HepG2 (cell line): Measurements from ENCODE around the gene AJUBA. TPM values are rescaled to one million over a fixed set of nuclear protein-coding genes. Genes with fewer than 3 reads are reported as not detected.

Source experiments
- ATF6 ChIP-seq: sonication (generic); formaldehyde crosslinking; conservative IDR thresholded peaks from 2 replicates; pipeline ENCODE4 v1.4.0; 2020; ENCODE audit warnings: missing genetic modification reagents
- FOXO1 ChIP-seq: sonication (generic); formaldehyde crosslinking; IDR thresholded peaks from 2 replicates; pipeline ENCODE4 v1.4.0; 2020; ENCODE audit warnings: missing genetic modification reagents
- FOXO4 ChIP-seq: sonication (generic); formaldehyde crosslinking; conservative IDR thresholded peaks from 2 replicates; pipeline ENCODE4 v1.8.1; 2023; ENCODE audit warnings: missing genetic modification reagents
- HES4 ChIP-seq: sonication (generic); formaldehyde crosslinking; IDR thresholded peaks from 2 replicates; pipeline ENCODE4 v1.9.0; 2021; ENCODE audit warnings: mild to moderate bottlenecking, missing genetic modification reagents, borderline replicate concordance
- IKZF5 ChIP-seq: IDR thresholded peaks from 2 replicates; pipeline ENCODE4 v1.6.1; 2018; ENCODE audit warnings: missing genetic modification reagents, mild to moderate bottlenecking, missing compliant biosample characterization
- MAX ChIP-seq: IDR thresholded peaks from 2 replicates; pipeline ENCODE4 v1.6.1; 2012; ENCODE audit warnings: inconsistent platforms
- MEF2D ChIP-seq: sonication (generic); formaldehyde crosslinking; IDR thresholded peaks from 2 replicates; pipeline ENCODE4 v1.5.1; 2020; ENCODE audit warnings: mild to moderate bottlenecking, missing genetic modification reagents
- MTA1 ChIP-seq: sonication (generic); formaldehyde crosslinking; IDR thresholded peaks from 2 replicates; pipeline ENCODE4 v1.4.0; 2020; ENCODE audit warnings: missing genetic modification reagents, mild to moderate bottlenecking, borderline replicate concordance
- NFIB ChIP-seq: sonication (generic); formaldehyde crosslinking; IDR thresholded peaks from 2 replicates; pipeline ENCODE4 v1.9.0; 2021; ENCODE audit warnings: missing genetic modification reagents, mild to moderate bottlenecking, borderline replicate concordance
- POLR2A ChIP-seq, 2 experiments: IDR thresholded peaks; 2 replicates each; pipeline ENCODE4 v1.6.1; 2011; ENCODE audit warnings: low read depth in 2 of 2, low read length in 2 of 2, mild to moderate bottlenecking in 1 of 2, moderate library complexity in 1 of 2; ENCODE audit not compliant: insufficient read depth in 1 of 2
- RFX3 ChIP-seq: IDR thresholded peaks from 2 replicates; pipeline ENCODE4 v1.6.1; 2016; ENCODE audit warnings: missing biosample characterization, missing genetic modification reagents
- RFXAP ChIP-seq: sonication (generic); formaldehyde crosslinking; IDR thresholded peaks from 2 replicates; pipeline ENCODE4 v1.4.0; 2020; ENCODE audit warnings: missing genetic modification reagents, borderline replicate concordance
- SIN3A ChIP-seq: IDR thresholded peaks from 2 replicates; pipeline ENCODE4 v1.6.1; 2011; ENCODE audit warnings: low read depth, mild to moderate bottlenecking, control low read depth, low read length, borderline replicate concordance
- SRSF9 ChIP-seq: fragments of 200-400 bp; formaldehyde crosslinking; IDR thresholded peaks from 2 replicates; pipeline ENCODE4 v1.6.1; 2018; ENCODE audit warnings: borderline replicate concordance, mild to moderate bottlenecking, low read depth, low read length; ENCODE audit not compliant: insufficient read depth, poor library complexity, severe bottlenecking
- STAG1 ChIP-seq: sonication (generic); formaldehyde crosslinking; IDR thresholded peaks from 2 replicates; pipeline ENCODE4 v1.4.0; 2020; ENCODE audit warnings: missing genetic modification reagents
- ZFP90 ChIP-seq: sonication (generic); formaldehyde crosslinking; IDR thresholded peaks from 2 replicates; pipeline ENCODE4 v1.8.0; 2022; ENCODE audit warnings: missing genetic modification reagents, mild to moderate bottlenecking, inconsistent platforms, borderline replicate concordance
- ZMAT5 ChIP-seq: sonication (generic); formaldehyde crosslinking; IDR thresholded peaks from 2 replicates; pipeline ENCODE4 v1.5.0; 2020; ENCODE audit warnings: mild to moderate bottlenecking, low read depth, missing genetic modification reagents, borderline replicate concordance
- ZNF282 ChIP-seq: fragments of 450-650 bp; IDR thresholded peaks from 2 replicates; pipeline ENCODE4 v1.6.1; 2018; ENCODE audit not compliant: partially characterized antibody
- ZNF343 ChIP-seq: sonication (generic); formaldehyde crosslinking; IDR thresholded peaks from 2 replicates; pipeline ENCODE4 v1.4.0; 2020; ENCODE audit warnings: mild to moderate bottlenecking, missing genetic modification reagents
- ZNF709 ChIP-seq: sonication (generic); formaldehyde crosslinking; IDR thresholded peaks from 2 replicates; pipeline ENCODE4 v1.5.0; 2020; ENCODE audit warnings: mild to moderate bottlenecking, missing genetic modification reagents
- ZNF724P ChIP-seq: sonication (generic); formaldehyde crosslinking; IDR thresholded peaks from 2 replicates; pipeline ENCODE4 v1.8.0; 2022; ENCODE audit warnings: missing genetic modification reagents, borderline replicate concordance
- ZNF737 ChIP-seq: sonication (generic); formaldehyde crosslinking; IDR thresholded peaks from 2 replicates; pipeline ENCODE4 v1.5.0; 2020; ENCODE audit warnings: missing genetic modification reagents, mild to moderate bottlenecking, borderline replicate concordance
- ZNF878 ChIP-seq: sonication (generic); formaldehyde crosslinking; IDR thresholded peaks from 2 replicates; pipeline ENCODE4 v1.8.1; 2023; ENCODE audit warnings: mild to moderate bottlenecking, missing genetic modification reagents, moderate library complexity
- polyA plus RNA-seq, 8 experiments: library from polyadenylated mRNA; depleted of rRNA in 3 of 8; stranded (reverse) in 7 of 8; unstranded in 1 of 8; fragments of >200 nt; fragmentation: Illumina TruSeq in 4 of 8; extraction: Trizol in 4 of 8; gene quantifications; 2 replicates each; pipeline versions ENCODE4 v1.2.1 to v1.2.3, GENCODE V29; 2011 to 2016; ENCODE audit warnings: low read depth in 4 of 8, missing spikeins in 1 of 8, mixed read lengths in 1 of 8; ENCODE audit not compliant: insufficient read depth in 1 of 8
- total RNA-seq, 5 experiments: library from RNA; depleted of rRNA; stranded (reverse); fragments of >200 nt; fragmentation: Illumina TruSeq; extraction: Trizol; gene quantifications; 2 replicates each; pipeline ENCODE4 v1.2.3, GENCODE V29; 2016; ENCODE audit warnings: low read depth in 1 of 5

AJUBA gene
- total and polyA plus RNA-seq, 2 of the 13 experiments (the other 11 are each of a cell fraction or from before 2014, with no cell fraction given) = 157 to 241 TPM

- peak; percentile 94 for TF ChIP-seq ZNF709 (CRISPR knock-in tag)
- no peak for TF ChIP-seq ZNF878 (CRISPR knock-in tag)
- TF ChIP-seq ZFP90 (CRISPR knock-in tag) = peak; percentile 98
- peak; percentile 96 for TF ChIP-seq MTA1
- TF ChIP-seq STAG1 = peak; percentile 41
- peak; percentile 84 for TF ChIP-seq SIN3A
- TF ChIP-seq RFX3 (CRISPR knock-in tag) = peak; percentile 98
- TF ChIP-seq NFIB (CRISPR knock-in tag) = no peak
- no peak for TF ChIP-seq ZMAT5 (CRISPR knock-in tag)
- TF ChIP-seq ZNF737 (CRISPR knock-in tag) = peak; percentile 85; the same call in 1 of the 2 replicates
- TF ChIP-seq MEF2D (CRISPR knock-in tag) = peak; percentile 90
- peak; percentile 98 for TF ChIP-seq RFXAP
- TF ChIP-seq IKZF5 (CRISPR knock-in tag) = peak; percentile 98
- TF ChIP-seq ZNF343 (CRISPR knock-in tag) = peak; percentile 93
- 0 out of 2 replicates have a peak, but pooled peaks have one; percentile 5 for TF ChIP-seq HES4 (CRISPR knock-in tag)
- peak; percentile 96 to 98 for TF ChIP-seq POLR2A (IDR thresholded peaks at IDR 0.05; ENCODE audit: insufficient read depth in 1 of 2, low read depth in 2 of 2, low read length in 2 of 2)
- TF ChIP-seq ZNF282 = no peak
- TF ChIP-seq FOXO4 (CRISPR knock-in tag) = no peak
- no peak for TF ChIP-seq MAX
- peak; percentile 96 for TF ChIP-seq ZNF724P (CRISPR knock-in tag)
- peak; percentile 84 for TF ChIP-seq FOXO1
- TF ChIP-seq SRSF9 = no peak
- peak; percentile 95; the same call in 1 of the 2 replicates for TF ChIP-seq ATF6 (CRISPR knock-in tag)
Observed at GRCh38 chr14:22929104-22929960, 53.0 kb downstream of the AJUBA start, which contains the start of gene PRMT5 (continued).
